Hematopoietic multipotent progenitor cell (in vitro differentiated cells): ENCODE measurements around the gene IL17RA. TPM values are rescaled to one million over a fixed set of nuclear protein-coding genes. Genes with fewer than 3 reads are reported as not detected.
"Not testable (repeated sequence)": the region's sequence is repeated elsewhere in the genome, so short reads cannot be mapped to it uniquely, and the experiment has no call there.

Experiments used
- DNase-seq, 3 donors: peaks; one replicate each; pipeline ENCODE4 v3.0.0-alpha.2; 2011 to 2015; ENCODE audit warnings: low read depth in 2 of 3, low spot score in 2 of 3
- total RNA-seq: library from RNA; depleted of rRNA; stranded (reverse); fragments of >200 nt; gene quantifications from one replicate; pipeline ENCODE4 v1.2.3, GENCODE V29; 2012

Gene IL17RA
- total RNA-seq, 1 donor, result 8.1 TPM

DNA sequence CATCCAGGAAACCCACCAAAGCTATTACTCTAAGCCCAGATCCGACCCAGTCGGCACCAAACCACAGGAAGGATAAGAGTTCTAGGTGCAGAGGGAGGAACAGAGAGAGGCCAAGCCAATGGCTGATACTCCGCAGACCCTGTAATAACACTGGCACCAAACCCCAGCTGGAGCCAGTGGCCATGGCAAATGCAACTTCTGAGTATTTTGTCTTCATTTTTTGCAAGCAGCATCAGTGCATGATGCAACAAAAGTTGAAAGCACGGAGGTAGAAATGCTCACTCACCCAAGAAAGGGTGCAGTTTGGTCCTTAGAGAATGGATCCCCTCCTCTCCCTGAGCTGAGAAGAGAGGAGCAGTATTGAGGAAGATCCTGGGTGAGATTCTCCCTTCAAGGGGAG is 33.5 kb downstream of the IL17RA start:
- DNase-seq, result no peak

DNA sequence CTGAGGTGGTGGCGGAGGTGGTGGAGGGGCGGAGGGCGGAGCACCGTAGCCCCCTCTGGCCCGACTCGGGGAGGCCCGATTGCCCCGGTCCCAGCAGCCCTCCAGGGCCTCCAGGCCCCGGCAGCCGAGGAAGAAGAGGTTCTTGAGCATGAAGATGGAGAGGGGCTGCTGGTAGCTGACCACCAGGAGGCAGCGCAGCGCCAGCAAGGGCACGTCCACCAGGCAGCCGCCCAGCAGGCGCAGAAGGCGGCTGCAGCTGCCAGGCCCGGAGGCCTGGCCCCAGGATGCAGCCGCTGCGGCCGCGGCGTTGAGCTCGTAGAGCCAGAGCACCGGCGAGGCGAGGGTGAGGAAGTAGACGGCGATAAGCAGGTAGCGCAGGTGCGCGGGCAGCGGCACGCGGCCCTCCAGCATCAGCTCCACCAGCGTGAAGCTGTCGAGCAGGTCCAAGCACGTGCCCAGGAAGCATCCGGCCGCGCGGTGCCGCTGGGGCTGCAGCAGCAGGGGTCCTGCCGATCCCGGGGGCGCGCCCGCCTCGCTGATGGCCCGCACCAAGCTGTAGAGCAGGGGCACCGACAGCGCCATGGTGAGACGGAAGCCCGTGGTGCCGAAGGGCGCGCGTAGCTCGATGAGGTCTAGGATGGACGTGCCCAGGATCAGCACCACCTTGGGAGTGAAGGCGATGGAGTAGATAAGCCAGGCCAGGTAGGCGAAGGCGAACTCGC is 34.8 kb downstream of the IL17RA start:
- no peak for DNase-seq

DNA sequence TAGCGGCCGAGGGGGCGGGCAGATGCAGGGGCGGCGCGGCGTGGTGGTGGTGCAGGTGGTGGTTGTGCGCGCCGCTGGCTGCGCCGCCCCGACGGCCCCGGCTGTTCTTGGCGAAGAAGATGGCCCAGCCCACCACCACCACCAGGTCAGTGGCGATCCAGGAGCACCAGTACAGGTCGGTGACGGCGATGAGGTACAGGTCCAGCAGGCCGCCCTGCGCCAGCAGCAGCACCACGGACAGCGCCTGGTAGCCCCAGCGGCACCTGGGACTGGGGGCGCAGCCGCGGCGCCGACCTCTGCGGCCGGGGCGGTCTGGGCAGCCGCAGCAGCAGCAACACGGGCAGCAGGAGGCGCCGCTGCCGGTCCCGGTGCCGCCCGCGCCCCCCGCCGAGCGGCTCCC is 35.5 kb downstream of the IL17RA start:
- peak; percentile 28 to 65 (median 63) for DNase-seq

GRCh38 chr22:17120711-17121232 is 36.0 kb downstream of the IL17RA start:
- no peak for DNase-seq

GRCh38 chr22:17121233-17122195 is 36.7 kb downstream of the IL17RA start, which contains the start of gene TMEM121B:
Gene TMEM121B (minus strand): TSS chr22:17121360. CDS start chr22:17121127, 233 bp downstream.
- DNase-seq, result no peak

- DNase-seq, result no peak
Measured at GRCh38 chr22:17130199-17130598, 45.4 kb downstream of the IL17RA start.

DNA sequence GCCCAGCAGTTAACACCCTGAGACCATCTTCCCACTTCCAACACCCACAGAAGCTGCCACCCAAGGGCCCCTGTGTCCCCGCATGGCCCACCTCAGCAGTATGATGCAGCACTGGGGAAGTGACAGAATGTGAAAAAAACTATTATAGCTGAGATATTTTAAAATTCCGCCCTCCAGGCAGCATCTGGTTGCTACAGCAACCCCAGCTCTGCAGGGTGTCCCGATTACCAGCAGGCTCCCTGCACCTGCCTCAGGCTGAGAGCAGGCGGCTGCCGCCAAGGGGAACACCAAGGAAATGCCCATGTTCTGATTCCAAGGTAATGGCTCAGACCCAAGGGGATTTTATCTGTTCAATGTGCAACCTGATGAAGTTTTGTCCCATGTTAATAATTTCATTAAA is 46.9 kb downstream of the IL17RA start:
- no peak for DNase-seq

DNA sequence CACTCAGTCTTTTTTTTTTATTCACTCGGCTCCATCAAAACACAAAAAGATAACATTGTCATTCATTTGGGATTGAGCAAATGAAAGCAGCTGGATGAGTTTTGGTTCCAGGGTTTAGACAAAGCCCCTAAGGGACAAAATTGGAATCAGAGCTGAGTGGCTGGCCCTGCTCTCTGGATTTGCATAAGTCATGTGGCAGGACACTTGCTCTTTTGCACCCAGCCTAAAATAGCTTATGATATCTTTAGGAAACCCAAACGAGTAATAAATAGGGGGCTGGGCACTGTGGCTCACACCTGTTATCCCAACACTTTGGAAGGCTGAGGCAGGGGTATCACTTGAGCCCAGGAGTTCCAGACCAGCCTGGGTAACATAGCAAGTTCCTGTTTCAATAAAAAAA is 47.3 kb downstream of the IL17RA start:
- no peak for DNase-seq

DNA sequence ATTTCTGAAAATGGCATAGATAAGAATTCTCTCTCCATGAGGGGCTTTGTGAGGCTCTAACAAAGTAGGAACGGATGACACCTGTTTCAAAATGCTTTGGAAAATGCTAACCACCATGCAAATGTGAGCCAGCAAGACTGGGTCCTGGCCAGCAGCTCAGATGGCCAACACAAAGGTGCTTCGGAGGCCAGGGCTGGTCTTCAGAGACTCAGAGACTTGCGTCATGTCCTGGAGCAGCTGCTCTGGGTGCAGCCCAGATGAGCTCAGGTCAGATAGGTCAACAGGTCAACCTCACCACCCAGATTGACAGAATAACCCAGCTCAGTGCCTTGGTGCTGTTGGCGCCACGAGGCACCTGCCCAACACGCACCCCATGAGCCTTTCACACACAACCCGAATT is 48.3 kb downstream of the IL17RA start:
- DNase-seq, result no peak

- no peak for DNase-seq
Measured at GRCh38 chr22:17135153-17135760, 50.5 kb downstream of the IL17RA start.

GRCh38 chr22:17137170-17137569 is 52.4 kb downstream of the IL17RA start:
- no peak for DNase-seq

DNA sequence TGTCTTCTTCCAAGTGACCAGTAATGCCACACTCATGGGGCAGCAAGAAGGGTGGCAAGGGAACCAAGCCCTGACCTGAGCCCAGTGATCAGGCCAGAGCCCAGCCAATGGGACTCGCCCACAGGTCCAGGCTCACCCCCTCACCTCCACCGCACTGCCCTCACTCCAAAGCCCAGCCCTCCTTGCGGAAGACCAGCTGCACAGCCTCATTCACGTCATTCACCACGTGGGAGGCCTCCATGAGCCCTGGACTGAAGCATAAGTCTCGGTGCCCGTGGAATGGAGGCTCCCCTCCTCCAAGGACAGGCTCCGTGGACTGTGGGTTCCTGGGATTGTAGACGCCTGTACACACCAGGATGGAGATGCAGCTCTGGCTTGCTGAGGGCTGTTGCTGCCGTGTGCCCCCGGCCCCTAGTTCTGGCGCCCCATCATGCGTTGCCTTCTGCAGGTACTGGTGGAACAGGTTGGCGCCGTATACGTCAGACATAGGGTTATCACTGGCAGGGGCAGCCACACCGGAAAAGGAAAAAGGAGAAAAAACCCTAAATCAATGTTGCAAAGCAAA is 53.1 kb downstream of the IL17RA start:
- DNase-seq, result no peak

- no peak for DNase-seq
Measured at GRCh38 chr22:17138513-17138912, 53.7 kb downstream of the IL17RA start.

- DNase-seq, result no peak
Measured at GRCh38 chr22:17140022-17140421, 55.2 kb downstream of the IL17RA start.

DNA sequence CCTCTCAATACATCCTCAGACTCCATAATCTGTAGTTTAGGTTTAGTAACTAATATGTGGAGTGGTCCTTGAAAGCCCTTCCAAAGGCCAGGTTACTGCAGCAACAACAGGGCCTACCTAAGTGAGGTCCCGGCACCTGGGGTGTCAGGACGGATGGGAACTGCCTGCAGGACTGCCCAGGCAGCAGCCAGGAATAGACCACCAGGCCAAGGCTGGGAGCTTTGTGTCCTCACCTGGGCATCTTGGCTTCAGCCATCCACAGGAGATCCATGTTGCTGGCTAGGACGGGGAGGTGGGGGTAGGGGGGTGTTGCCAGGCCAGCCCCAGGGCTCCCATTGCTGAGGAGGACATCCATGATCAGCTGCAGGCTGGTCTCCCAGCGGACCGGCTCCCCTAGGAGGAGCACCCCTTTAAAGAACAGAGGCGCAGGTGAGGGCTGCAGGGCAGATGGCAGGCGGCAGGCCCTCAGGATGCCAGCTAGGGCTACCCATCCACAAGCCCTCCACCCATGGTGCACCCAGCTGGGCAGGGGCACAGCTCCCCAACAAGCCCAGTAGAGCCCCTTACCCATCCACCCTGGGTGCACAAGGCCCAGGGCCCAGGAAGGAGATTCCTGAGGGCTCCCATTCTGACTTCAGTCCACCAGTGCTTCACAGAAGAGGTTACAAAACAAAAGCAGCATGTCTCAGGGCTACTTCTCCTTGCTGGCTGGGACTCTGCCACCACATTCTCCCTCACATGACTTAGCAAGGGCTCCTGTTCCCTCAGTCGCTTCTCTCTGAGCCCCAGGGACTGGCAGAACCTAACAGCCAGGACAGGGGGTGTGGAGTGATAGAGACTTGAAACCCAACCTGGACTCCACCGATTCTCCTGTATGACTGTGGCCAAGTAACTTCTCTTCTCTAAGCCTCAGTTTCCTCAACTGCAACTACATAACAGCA is 56.3 kb downstream of the IL17RA start:
- no peak for DNase-seq

DNA sequence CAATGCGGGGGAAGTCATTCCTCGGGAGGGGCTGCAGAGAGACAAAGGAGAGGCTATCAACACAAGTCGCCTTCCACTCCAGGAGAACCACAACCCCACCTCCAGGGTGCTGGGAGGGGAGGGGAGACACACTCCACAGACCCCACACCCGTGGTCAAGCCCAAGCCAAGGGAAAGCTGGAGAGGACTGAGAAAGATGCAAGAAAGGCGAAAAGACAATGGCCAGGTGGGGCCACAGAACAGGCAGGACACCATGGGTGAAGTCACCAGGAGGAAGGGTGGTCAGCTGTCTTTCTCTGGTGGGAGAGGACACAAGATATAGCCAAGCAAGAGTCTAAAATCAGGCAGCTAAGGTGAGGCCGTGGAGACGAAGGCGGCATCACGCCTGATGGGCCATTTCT is 58.3 kb downstream of the IL17RA start:
- no peak for DNase-seq

DNA sequence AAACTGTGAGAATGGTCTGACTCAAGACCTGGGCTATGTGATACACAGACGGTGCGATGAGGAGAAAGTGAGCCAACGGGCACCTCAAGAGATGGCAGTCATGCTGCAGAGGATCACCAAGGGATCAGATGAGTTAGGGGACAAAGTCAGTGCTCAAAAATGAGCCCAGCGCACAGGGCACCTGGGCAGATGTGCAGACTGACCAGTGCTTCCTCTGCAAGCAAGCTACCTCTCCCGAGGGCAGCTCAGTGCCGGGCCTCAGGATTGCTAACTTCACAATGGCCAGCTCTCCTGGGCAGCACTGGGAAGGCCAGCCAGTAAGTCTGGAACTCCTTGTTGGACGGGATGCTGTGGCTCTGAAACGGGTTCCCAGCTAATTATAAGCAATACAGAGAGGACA is 59.0 kb downstream of the IL17RA start:
- DNase-seq, result no peak

DNA sequence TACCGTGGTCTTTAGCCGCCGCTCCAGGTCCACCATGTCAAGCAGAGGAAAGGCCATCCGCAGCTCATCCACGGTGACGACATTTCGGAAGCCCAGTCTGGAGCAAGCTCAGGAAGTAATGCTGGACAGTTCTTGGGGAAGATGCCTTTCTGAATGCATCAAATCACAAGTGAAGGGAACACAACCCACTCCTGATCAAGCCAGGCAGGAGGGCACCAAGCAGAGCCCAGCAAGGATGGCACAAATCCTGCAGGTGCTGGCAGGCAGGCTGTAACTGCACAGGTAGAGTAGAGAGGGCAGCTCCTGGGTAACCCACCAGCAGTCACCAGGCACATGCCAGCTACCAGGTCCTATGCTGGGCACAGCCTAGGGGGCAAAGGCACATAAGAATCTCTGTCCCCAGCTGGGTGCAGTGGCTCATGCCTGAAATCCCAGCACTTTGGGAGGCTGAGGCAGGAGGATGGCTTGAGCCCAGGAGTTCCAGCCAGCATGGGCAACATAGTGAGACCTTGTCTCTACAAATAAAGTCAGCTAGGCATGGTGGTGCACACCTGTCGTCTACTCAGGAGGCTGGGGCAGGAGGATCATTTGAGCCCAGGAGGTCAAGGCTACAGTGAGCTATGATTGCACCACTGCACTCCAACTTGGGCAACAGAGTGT is 60.4 kb downstream of the IL17RA start:
- DNase-seq, result no peak

DNA sequence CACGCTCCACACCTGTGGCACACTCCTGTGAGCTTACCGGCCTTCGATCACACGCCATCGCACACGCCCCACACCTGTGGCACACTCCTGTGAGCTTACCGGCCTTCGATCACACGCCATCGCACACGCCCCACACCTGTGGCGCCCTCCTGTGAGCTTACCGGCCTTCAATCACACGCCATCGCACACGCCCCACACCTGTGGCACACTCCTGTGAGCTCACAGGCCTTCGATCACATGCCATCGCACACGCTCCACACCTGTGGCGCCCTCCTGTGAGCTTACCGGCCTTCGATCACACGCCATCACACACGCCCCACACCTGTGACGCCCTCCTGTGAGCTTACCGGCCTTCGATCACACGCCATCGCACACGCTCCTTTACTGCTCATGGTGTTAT is 62.7 kb downstream of the IL17RA start:
- not testable (repeated sequence) for DNase-seq
